GM23248 (cell line): ENCODE data around the gene INO80C.

Experiments
- EZH2 ChIP-seq: fragments of 200-600 bp; sonication (generic); IDR thresholded peaks from 2 replicates; pipeline ENCODE4 v1.6.1; 2018; ENCODE audit warnings: antibody characterized with exemption, mild to moderate bottlenecking; ENCODE audit not compliant: insufficient read depth, poor library complexity, severe bottlenecking
- EZH2phosphoT487 ChIP-seq: fragments of 200-600 bp; sonication (generic); IDR thresholded peaks from 2 replicates; pipeline ENCODE4 v1.6.1; 2018; ENCODE audit warnings: antibody characterized with exemption, moderate library complexity, mild to moderate bottlenecking, low read depth; ENCODE audit not compliant: insufficient read depth

- TF ChIP-seq EZH2phosphoT487 (no peak), EZH2 (no peak)
Observed at GRCh38 chr18:35424356-35424755, 73.4 kb downstream of the INO80C start.
